BLaER1 (cell line): Measurements from ENCODE around the gene GIGYF2.
A peak's percentile ranks its signal among the peaks of the same experiment; 100 is the strongest.

Experiments used
- H3K27ac ChIP-seq: shearing (Covaris generic); formaldehyde crosslinking; 2 replicates; pipeline ENCODE4 v1.8.1; 2022
- H3K27me3 ChIP-seq: shearing (Covaris generic); formaldehyde crosslinking; 2 replicates; pipeline ENCODE4 v1.8.1; 2022
- H3K36me3 ChIP-seq: shearing (Covaris generic); formaldehyde crosslinking; 2 replicates; pipeline ENCODE4 v1.8.1; 2022
- H3K4me1 ChIP-seq: shearing (Covaris generic); formaldehyde crosslinking; 2 replicates; pipeline ENCODE4 v1.8.1; 2022
- H3K4me2 ChIP-seq: shearing (Covaris generic); formaldehyde crosslinking; 2 replicates; pipeline ENCODE4 v1.8.1; 2022
- H3K4me3 ChIP-seq: shearing (Covaris generic); formaldehyde crosslinking; 2 replicates; pipeline ENCODE4 v1.8.1; 2022
- H3K9ac ChIP-seq: shearing (Covaris generic); formaldehyde crosslinking; 2 replicates; pipeline ENCODE4 v1.8.1; 2022
- H3K9me3 ChIP-seq: shearing (Covaris generic); formaldehyde crosslinking; 2 replicates; pipeline ENCODE4 v1.8.1; 2022
- H4K20me1 ChIP-seq: shearing (Covaris generic); formaldehyde crosslinking; 2 replicates; pipeline ENCODE4 v1.8.1; 2022
- Cebpa-rat ChIP-seq: shearing (Covaris generic); IDR thresholded peaks from 2 replicates; pipeline ENCODE4 v1.8.1; 2022

The GIGYF2 gene

DNA sequence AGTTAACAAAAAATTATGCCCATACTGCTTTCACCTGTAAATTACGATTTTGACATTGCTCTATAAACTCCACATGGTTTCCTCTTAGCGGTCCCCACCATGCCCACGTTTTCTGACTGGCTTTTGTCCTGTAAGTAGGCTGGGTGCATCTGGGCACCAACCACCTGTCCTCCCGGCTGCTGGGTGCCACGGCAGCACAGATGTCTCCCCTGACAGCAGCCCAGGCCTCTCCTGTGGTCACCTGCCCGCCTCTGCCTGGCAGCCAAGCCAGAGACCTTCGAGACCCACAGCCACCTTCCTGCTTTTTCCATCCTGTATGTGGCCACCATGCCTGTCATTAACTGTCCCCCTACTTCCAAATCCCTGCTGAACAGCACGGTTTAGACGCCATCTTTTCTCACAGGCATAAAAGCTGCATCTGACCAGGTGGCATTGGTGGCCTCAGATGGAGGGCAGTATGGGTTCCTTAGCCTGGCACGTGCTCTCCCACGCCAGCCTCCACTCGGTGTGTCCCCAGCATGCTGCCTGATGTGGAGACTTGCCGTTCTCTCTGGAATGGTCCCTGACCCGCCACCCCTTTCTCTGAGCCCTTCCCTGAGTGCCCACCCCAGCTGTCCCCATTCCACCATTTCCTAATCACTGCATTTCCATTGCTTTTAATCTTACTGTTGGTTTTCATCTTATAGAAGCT, 191.9 kb downstream of the GIGYF2 start:
- Histone ChIP-seq H3K9me3 (no peaks in the 10 kb centered on the region), H3K4me2 (no peak overlapping the region), H3K27ac (no peak overlapping the region), H3K4me1 (peaks cover 13% of the 10 kb centered on the region), H3K36me3 (no peaks in the 10 kb centered on the region), H4K20me1 (no peaks in the 10 kb centered on the region), H3K9ac (no peak overlapping the region), H3K4me3 (no peak overlapping the region), H3K27me3 (no peaks in the 10 kb centered on the region)
- TF ChIP-seq Cebpa-rat, result no peak

DNA sequence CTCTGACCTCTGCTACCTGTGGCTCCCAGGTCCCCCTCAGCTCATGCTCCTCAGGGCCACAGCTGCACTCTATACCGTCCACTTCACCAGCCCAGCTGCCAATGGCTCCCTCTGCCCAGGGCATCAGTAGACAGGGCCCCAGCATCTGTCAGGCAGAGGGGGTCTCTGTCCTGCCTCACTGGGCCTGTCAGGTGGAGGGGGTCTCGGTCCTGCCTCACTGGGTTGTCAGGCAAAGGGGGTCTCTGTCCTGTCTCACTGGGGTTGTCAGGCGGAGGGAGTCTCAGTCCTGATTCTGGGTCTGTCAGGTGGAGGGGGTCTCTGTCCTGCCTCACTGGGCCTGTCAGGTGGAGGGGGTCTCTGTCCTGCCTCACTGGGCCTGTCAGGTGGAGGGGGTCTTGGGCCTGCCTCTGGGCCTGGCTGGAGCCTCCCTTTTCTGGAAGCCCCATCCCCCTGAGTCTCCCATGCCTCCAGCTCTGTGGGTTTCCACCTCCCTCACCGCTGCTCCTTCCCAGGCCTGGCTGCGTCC, 192.8 kb downstream of the GIGYF2 start:
- no peaks in the 10 kb centered on the region for H3K27me3 ChIP-seq
- no peak overlapping the region for H3K4me3 ChIP-seq
- H3K36me3 ChIP-seq, result no peaks in the 10 kb centered on the region
- H4K20me1 ChIP-seq, result no peaks in the 10 kb centered on the region
- TF ChIP-seq Cebpa-rat, result no peak
- no peak overlapping the region for H3K27ac ChIP-seq
- H3K9me3 ChIP-seq, result no peaks in the 10 kb centered on the region
- H3K4me1 ChIP-seq, result peaks cover 13% of the 10 kb centered on the region
- H3K4me2 ChIP-seq, result no peak overlapping the region
- no peak overlapping the region for H3K9ac ChIP-seq

DNA sequence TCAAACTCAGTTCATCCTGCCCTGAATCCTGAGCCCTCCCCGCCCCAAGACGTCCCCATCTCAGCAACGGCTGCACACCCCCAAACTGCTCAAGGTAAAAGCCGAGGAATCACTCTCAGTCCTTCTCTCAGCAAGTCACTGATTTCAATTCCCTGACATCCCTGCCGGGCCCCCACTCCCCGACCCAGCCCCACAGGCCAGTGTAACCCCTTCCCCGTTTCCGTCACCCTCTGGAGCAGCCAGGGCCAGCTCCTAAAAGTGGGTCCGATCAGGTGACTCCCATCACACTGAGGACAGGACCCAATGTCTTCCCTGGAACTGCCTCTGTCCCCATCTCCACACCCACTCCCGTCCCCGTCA, 193.4 kb downstream of the GIGYF2 start:
- H3K36me3 ChIP-seq, result no peaks in the 10 kb centered on the region
- no peak overlapping the region for H3K4me3 ChIP-seq
- no peak for TF ChIP-seq Cebpa-rat
- no peak overlapping the region for H3K9ac ChIP-seq
- H3K9me3 ChIP-seq, result no peaks in the 10 kb centered on the region
- H3K4me1 ChIP-seq, result peaks cover 13% of the 10 kb centered on the region
- no peak overlapping the region for H3K27ac ChIP-seq
- H3K27me3 ChIP-seq, result no peaks in the 10 kb centered on the region
- H4K20me1 ChIP-seq, result no peaks in the 10 kb centered on the region
- H3K4me2 ChIP-seq, result peak overlapping the region; percentile 67

DNA sequence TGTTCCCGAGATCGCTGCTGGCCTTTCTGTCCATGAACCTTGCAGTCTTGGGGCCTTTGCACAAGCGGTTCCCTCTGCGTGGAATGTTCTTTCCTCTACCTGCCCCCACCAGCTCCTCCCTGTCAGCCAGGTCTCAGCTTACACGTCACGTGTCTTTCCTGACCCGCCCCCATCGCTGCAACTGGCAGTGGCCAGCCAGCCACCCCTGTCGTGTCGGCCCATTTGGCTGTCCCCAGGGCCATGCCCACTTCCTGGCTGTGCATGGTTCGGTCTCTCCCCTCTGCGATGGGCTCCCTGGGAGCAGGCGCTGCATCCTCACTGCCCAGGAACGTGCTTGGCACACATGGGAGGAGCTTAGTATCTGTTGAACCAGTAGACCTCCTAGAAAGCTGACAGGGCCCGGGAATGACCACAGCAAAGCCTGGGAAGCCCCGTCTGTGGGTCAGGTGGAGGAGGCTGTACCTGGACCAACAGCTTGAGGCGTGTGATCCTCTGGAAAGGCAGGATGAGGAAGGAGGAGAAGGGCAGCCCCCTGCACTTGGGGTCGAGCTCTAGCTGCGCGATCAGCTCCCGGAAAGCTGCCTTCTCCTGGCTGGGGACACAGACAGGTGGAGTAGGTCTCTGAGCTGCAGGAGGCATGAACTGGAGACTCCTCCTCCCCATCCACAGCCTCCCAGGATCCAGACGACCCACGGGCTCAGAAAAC, 193.9 kb downstream of the GIGYF2 start:
- no peak overlapping the region for H3K27ac ChIP-seq
- H3K4me1 ChIP-seq, result peaks cover 13% of the 10 kb centered on the region
- H3K9ac ChIP-seq, result no peak overlapping the region
- no peaks in the 10 kb centered on the region for H4K20me1 ChIP-seq
- H3K9me3 ChIP-seq, result no peaks in the 10 kb centered on the region
- H3K36me3 ChIP-seq, result no peaks in the 10 kb centered on the region
- no peaks in the 10 kb centered on the region for H3K27me3 ChIP-seq
- no peak for TF ChIP-seq Cebpa-rat
- no peak overlapping the region for H3K4me3 ChIP-seq
- H3K4me2 ChIP-seq, result peak overlapping the region; percentile 67

DNA sequence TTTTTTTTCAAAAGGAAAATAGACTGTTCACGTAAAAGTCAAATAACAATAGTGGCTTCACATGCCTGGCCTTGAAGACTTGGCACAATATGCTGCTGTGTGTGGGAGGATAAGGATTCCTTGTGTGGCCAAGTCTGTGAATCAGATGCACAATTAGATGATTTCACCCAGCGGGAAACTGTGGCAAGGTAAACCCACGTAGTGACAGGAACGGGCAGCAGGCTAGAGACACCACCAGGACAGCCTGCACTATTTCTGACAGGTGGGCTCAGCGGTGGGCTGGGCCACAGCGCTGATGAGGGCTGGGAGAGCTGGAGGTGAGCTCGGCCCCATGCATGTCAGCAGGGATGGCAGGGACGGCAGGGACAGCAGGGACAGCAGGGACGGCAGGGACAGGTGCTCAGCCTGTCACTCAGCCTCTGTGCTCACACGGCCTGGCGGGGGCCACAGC, 194.5 kb downstream of the GIGYF2 start:
- no peak overlapping the region for H3K27ac ChIP-seq
- H3K9ac ChIP-seq, result no peak overlapping the region
- no peak overlapping the region for H3K4me3 ChIP-seq
- H3K4me2 ChIP-seq, result no peak overlapping the region
- no peaks in the 10 kb centered on the region for H4K20me1 ChIP-seq
- TF ChIP-seq Cebpa-rat, result no peak
- no peaks in the 10 kb centered on the region for H3K36me3 ChIP-seq
- H3K4me1 ChIP-seq, result peaks cover 13% of the 10 kb centered on the region
- no peaks in the 10 kb centered on the region for H3K9me3 ChIP-seq
- no peaks in the 10 kb centered on the region for H3K27me3 ChIP-seq

DNA sequence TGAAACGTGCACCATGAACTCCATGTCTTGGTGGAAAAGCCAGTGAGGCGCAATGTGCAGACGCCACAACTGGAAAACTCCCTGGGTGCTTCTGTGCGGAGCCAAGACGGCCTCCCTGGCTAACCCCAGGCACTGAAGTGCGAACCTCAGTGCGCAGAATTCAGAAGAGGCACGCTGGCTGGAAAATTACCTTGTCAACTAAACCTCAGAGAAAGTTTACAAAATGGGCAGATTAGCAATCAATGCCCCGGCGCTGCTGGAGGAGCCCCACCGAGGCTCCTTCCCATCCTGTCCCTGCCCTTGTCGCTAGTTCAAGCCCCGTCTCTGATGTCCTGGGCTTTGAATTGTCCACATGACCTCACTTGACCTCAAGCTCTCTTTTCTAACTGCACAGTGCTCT, 195.1 kb downstream of the GIGYF2 start:
- no peak for TF ChIP-seq Cebpa-rat
- Histone ChIP-seq H3K27ac (no peak overlapping the region), H3K4me2 (no peak overlapping the region), H3K36me3 (no peaks in the 10 kb centered on the region), H3K4me3 (no peak overlapping the region), H4K20me1 (no peaks in the 10 kb centered on the region), H3K27me3 (no peaks in the 10 kb centered on the region), H3K4me1 (peaks cover 13% of the 10 kb centered on the region), H3K9me3 (no peaks in the 10 kb centered on the region), H3K9ac (no peak overlapping the region)

DNA sequence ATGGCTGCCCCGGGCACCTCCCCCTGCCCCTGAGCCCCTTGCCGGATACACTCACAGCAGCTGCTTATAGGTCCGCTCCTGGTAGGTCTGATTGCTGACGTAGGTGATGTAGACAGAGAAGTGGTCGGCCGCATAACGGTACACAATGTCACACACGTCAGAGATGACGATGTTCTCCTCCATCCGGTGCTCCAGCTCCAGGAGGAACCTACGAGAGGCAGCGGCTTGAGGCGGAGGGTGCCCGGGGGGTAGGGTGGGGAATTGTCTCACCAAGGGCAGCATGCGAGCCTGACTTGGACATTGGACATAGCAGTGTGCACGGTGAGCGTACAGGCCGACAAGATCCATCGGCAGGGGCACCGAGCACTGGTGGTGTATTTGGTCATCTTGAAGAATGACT, 195.7 kb downstream of the GIGYF2 start:
- Histone ChIP-seq H4K20me1 (no peaks in the 10 kb centered on the region), H3K4me3 (no peak overlapping the region), H3K27me3 (no peaks in the 10 kb centered on the region), H3K36me3 (no peaks in the 10 kb centered on the region), H3K9me3 (no peaks in the 10 kb centered on the region), H3K4me2 (no peak overlapping the region), H3K4me1 (peaks cover 13% of the 10 kb centered on the region), H3K9ac (no peak overlapping the region), H3K27ac (no peak overlapping the region)
- TF ChIP-seq Cebpa-rat, result no peak

DNA sequence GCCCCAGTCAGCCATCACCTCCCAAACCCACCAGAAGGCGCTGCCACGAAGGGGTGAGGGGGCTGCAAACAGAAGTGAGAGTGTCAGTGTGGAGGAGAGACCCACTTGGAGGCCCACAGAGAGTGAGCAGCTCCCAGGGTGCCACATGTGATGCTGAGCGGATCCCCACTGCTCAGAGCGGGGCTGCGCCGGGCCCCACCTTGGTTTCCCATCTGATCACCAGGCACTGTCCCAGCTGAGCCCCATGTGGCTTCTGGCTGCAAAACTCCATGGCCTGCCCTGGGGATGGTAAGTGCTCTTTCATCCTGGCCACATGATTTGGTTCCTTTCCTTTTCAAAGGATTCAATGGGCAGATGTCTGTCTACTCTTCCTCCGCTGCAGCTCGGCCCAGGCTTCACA, 196.7 kb downstream of the GIGYF2 start:
- H3K9me3 ChIP-seq, result no peaks in the 10 kb centered on the region
- H3K36me3 ChIP-seq, result no peaks in the 10 kb centered on the region
- no peaks in the 10 kb centered on the region for H4K20me1 ChIP-seq
- peaks cover 13% of the 10 kb centered on the region for H3K4me1 ChIP-seq
- H3K27ac ChIP-seq, result no peak overlapping the region
- H3K9ac ChIP-seq, result no peak overlapping the region
- H3K4me3 ChIP-seq, result no peak overlapping the region
- H3K27me3 ChIP-seq, result no peaks in the 10 kb centered on the region
- no peak overlapping the region for H3K4me2 ChIP-seq
- TF ChIP-seq Cebpa-rat, result no peak

DNA sequence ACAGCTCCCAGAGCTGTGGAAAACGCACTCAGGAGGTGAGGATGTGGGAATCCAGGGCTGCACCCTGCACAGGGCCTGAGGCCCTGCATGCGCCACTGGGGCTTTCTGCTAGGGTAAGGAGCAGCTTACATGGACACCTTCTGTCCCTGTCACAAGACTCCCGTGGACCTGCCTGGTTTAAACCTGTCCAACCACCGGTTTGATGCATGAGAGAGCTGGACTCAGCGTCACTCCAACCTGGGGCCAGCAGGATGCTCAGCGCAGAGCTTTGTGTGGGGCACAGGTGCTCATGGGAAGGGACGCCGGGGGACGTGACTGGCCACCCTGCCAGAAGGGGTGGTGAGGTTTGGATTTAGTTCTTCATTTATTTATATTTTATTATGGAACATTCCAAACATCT, 197.1 kb downstream of the GIGYF2 start:
- no peaks in the 10 kb centered on the region for H3K27me3 ChIP-seq
- H3K4me3 ChIP-seq, result no peak overlapping the region
- no peak overlapping the region for H3K27ac ChIP-seq
- no peak overlapping the region for H3K4me2 ChIP-seq
- no peak for TF ChIP-seq Cebpa-rat
- H4K20me1 ChIP-seq, result no peaks in the 10 kb centered on the region
- peaks cover 13% of the 10 kb centered on the region for H3K4me1 ChIP-seq
- H3K9me3 ChIP-seq, result no peaks in the 10 kb centered on the region
- H3K9ac ChIP-seq, result no peak overlapping the region
- H3K36me3 ChIP-seq, result no peaks in the 10 kb centered on the region

DNA sequence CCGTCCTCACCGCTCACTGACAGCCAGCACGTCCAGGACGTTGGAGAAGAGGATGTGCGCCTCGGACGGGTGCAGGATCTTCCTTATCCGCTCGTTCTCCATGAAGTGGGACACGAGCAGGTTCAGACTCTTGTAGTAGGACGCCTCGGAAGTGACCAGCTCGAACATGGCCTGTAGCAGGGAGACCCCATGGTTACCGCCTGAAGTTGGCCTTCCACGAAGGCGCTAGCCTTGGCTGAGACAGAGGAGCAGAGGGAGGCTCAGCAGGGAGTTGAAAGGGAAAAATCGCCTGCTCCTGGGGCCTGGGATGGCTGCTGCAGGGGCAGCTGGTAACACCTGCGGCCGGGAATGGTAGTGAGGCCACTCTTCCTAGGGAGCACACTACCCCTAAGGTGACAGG, 197.6 kb downstream of the GIGYF2 start:
- H3K27ac ChIP-seq, result no peak overlapping the region
- H3K27me3 ChIP-seq, result no peaks in the 10 kb centered on the region
- H3K4me2 ChIP-seq, result no peak overlapping the region
- no peaks in the 10 kb centered on the region for H3K36me3 ChIP-seq
- H3K9me3 ChIP-seq, result no peaks in the 10 kb centered on the region
- H4K20me1 ChIP-seq, result no peaks in the 10 kb centered on the region
- no peak overlapping the region for H3K9ac ChIP-seq
- H3K4me1 ChIP-seq, result peaks cover 13% of the 10 kb centered on the region
- TF ChIP-seq Cebpa-rat, result no peak
- no peak overlapping the region for H3K4me3 ChIP-seq
